OCI-LY1 (cell line): Measurements from ENCODE around the gene PTPN4.

Source experiments
- EZH2 ChIP-seq: fragments of 200-600 bp; sonication (generic), shearing (Covaris generic); IDR thresholded peaks from 2 replicates; pipeline ENCODE4 v1.8.0; 2017; ENCODE audit warnings: borderline replicate concordance, mixed run types, mild to moderate bottlenecking, antibody characterized with exemption, low read length, moderate library complexity, mixed read lengths
- TF ChIP-seq, protein P1 (sequence below): fragments of 200-600 bp; sonication (generic), shearing (Covaris generic); IDR thresholded peaks from 2 replicates; pipeline ENCODE4 v1.5.1; 2017; ENCODE audit warnings: mild to moderate bottlenecking, antibody characterized with exemption, low read length, moderate library complexity, mixed read lengths

DNA sequence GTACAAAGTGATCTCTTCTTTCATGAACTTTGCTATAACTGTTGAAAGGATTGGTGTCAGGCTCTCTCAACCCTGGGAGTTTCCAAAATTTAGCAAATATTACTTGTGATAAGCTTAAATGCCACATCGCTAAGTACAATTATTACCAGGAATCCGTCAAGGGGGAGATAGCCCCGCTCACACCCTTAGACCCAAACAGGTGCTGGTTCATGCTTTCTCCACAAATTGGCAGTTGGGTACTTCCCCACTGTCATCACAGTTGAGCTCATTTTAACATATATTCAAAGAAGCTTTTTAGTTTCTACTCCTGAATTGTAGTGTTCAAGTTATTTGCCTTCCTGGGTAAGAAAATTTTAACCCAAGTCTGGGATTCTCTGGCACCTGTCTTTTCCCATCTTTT lies 223.4 kb downstream of the PTPN4 start:
- TF ChIP-seq, protein P1, sequence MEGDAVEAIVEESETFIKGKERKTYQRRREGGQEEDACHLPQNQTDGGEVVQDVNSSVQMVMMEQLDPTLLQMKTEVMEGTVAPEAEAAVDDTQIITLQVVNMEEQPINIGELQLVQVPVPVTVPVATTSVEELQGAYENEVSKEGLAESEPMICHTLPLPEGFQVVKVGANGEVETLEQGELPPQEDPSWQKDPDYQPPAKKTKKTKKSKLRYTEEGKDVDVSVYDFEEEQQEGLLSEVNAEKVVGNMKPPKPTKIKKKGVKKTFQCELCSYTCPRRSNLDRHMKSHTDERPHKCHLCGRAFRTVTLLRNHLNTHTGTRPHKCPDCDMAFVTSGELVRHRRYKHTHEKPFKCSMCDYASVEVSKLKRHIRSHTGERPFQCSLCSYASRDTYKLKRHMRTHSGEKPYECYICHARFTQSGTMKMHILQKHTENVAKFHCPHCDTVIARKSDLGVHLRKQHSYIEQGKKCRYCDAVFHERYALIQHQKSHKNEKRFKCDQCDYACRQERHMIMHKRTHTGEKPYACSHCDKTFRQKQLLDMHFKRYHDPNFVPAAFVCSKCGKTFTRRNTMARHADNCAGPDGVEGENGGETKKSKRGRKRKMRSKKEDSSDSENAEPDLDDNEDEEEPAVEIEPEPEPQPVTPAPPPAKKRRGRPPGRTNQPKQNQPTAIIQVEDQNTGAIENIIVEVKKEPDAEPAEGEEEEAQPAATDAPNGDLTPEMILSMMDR = no peak
- no peak for TF ChIP-seq EZH2
